Fibroblast of skin of back (primary cell): ENCODE data around the gene POLR1B.
"Not testable (repeated sequence)": the region's sequence is repeated elsewhere in the genome, so short reads cannot be mapped to it uniquely, and the experiment has no call there.

Experiments
- DNase-seq: peaks from one replicate; pipeline ENCODE4 v3.0.0-alpha.2; 2013

Gene POLR1B

GRCh38 chr2:112540906-112541305, 1.4 kb upstream of the POLR1B start:
- no peak for DNase-seq

GRCh38 chr2:112541315-112542122, 746 bp upstream of the POLR1B start:
- DNase-seq: peak; percentile 75

GRCh38 chr2:112542984-112543661, 858 bp downstream of the POLR1B start:
- DNase-seq: peak; percentile 8

- no peak for DNase-seq
These were observed 5.1 kb downstream of the POLR1B start for GRCh38 chr2:112547333-112547732.

GRCh38 chr2:112548980-112549379, 6.7 kb downstream of the POLR1B start:
- no peak for DNase-seq

- DNase-seq: no peak
These were observed 23.8 kb downstream of the POLR1B start for GRCh38 chr2:112566104-112566503.

- DNase-seq: not testable (repeated sequence)
These were observed 24.2 kb downstream of the POLR1B start for GRCh38 chr2:112566508-112566907.

- DNase-seq: no peak
These were observed 29.7 kb downstream of the POLR1B start for GRCh38 chr2:112572005-112572404.

- DNase-seq: peak; percentile 62
These were observed 35.5 kb downstream of the POLR1B start for GRCh38 chr2:112577756-112578155.

GRCh38 chr2:112579241-112579640, 37.0 kb downstream of the POLR1B start:
- peak; percentile 92 for DNase-seq

GRCh38 chr2:112580084-112580483, 37.8 kb downstream of the POLR1B start:
- no peak for DNase-seq

- DNase-seq: peak; percentile 70
These were observed 40.1 kb downstream of the POLR1B start for GRCh38 chr2:112582314-112582746.

- peak; percentile 10 for DNase-seq
These were observed 41.4 kb downstream of the POLR1B start for GRCh38 chr2:112583497-112584133.

- DNase-seq: peak; percentile 96
These were observed 42.0 kb downstream of the POLR1B start, which contains the start of gene CHCHD5 for GRCh38 chr2:112584134-112584890. TSS of gene CHCHD5 (plus strand) at chr2:112584609. CDS start at chr2:112584648, 39 bp downstream.

- no peak for DNase-seq
These were observed 42.6 kb downstream of the POLR1B start for GRCh38 chr2:112584891-112585250.

- DNase-seq: no peak
These were observed 43.1 kb downstream of the POLR1B start for GRCh38 chr2:112585400-112585799.

- DNase-seq: no peak
These were observed 43.7 kb downstream of the POLR1B start for GRCh38 chr2:112585873-112586464.

GRCh38 chr2:112588611-112589045, 46.4 kb downstream of the POLR1B start:
- no peak for DNase-seq

- no peak for DNase-seq
These were observed 49.1 kb downstream of the POLR1B start for GRCh38 chr2:112591413-112591812.

GRCh38 chr2:112593736-112594135, 51.5 kb downstream of the POLR1B start:
- no peak for DNase-seq

- no peak for DNase-seq
These were observed 55.5 kb downstream of the POLR1B start for GRCh38 chr2:112597537-112598322.
